ENCODE results near the gene CD300H. TPM values are rescaled to one million over a fixed set of nuclear protein-coding genes. Genes with fewer than 3 reads are reported as not detected.

The CD300H gene
- total RNA-seq, 1 experiment from 2014 or later, result not detected

DNA sequence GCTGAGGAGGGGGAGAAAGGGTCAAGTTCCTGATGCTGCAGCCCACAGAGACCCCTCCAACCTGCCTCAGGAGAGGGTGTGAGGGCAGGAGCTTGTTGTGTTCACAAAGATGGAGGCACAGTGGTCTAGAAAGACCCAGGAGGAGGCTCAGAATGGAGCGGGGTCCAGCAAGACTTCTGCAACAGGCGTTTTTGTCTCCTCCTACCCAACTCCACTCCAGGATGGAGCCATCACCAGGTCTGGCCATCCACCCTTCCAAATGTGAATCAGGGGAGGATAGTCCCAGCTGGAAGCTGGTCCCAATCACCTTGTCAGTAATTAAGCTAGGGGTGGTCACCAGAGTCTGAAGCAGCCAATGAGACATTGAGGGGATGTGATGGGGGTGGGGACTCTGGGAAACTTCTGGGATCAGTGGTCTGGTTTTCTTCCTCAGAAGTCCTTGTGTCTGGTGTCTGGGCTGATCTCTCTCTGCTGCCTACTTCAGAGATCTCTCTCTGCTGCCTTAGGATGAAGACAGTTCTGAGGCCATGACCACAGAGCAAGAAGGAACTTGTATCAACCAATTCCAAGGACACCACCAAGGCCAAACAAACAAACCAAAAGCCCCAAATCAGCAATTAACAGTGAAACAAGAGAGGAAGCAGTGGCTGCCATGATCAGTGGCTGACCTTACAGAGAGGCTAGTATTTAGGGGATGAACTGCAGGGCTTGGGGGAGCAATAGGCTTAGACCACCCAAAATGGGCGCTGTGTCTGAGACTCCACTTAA, 50.6 kb downstream of the CD300H start:
- DNase-seq (ENCODE audit: low spot score), result no peak
- in situ Hi-C loops (cut with HindIII; ENCODE audit: low sequenced_read_pairs), result no loop called here

DNA sequence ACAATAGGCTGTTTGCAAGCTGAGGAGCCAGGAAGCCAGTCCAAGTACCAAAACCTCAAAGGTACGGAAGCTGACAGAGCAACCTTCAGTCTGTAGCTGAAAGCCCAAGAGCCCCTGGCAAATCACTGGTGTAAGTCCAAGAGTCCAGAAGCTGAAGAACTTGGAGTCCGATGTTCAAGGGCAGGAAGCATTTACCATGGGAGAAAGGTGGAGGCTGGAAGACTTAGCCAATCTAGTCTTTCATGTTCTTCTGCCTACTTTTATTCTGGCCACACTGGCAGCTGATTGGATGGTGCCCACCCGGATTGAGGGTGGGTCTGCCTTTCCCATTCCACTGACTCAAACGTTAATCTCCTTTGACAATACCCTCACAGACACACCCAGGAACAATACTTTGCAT, 51.4 kb downstream of the CD300H start:
- no peak for DNase-seq (ENCODE audit: low spot score)
- in situ Hi-C loops (cut with HindIII; ENCODE audit: low sequenced_read_pairs), result no loop called here

DNA sequence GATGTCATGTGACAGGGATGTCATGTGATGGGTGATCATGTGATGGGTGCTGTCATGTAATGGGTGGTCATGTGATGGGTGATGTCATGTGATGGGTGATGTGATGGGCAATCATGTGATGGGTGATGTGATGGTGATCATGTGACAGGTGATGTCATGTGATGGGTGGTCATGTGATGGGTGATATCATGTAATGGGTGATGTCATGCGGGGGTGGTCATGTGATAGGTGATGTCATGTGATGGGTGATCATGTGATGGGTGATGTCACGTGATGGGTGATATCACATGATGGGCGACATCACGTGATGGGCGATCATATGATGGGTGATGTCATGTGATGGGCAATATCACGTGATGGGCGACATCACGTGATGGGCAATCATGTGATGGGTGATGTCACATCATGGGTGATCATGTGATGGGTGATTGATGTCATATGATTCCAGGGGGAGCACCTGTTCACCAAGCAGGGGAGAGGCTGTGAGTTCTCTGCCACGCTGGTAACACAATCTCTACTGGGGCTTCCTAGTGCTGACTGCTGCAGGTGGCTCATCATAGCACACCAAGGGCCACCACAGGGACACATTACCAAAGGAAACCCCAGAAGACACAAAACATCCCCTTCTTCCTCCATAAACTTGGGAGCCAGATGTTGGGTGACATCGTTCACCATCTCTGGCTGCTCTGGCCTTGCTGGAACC, 52.5 kb downstream of the CD300H start:
- in situ Hi-C loops (cut with HindIII; ENCODE audit: low sequenced_read_pairs), result no loop called here
- DNase-seq (ENCODE audit: low spot score), result peak; percentile 6

GRCh38 chr17:74513987-74514631, 53.2 kb downstream of the CD300H start:
- in situ Hi-C loops (cut with HindIII; ENCODE audit: low sequenced_read_pairs), result no loop called here
- DNase-seq (ENCODE audit: low spot score), result peak; percentile 7

DNA sequence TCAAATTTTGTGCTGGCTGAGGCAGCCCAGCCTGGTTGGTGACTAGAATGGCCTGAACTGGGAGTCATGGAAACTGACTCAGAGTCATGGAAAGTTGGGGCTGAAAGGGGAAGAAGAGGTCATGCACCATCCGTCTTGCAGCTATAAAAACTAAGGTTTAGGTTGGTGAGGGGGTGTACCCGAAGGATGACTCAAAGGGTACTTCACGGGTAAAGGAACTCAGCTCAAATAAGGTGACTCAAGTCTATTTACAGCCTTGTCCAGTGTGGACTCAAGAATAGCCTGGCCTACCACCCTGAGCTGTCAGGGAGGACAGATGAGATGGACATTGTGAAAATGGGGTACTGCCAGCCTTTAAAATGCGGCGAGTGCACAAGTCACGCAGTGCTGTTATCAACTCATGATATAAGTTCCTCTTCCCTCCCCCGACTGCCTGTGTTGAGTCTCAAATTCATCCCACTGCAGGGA, 54.7 kb downstream of the CD300H start:
- in situ Hi-C loops (cut with HindIII; ENCODE audit: low sequenced_read_pairs), result no loop called here
- no peak for DNase-seq (ENCODE audit: low spot score)

- DNase-seq (ENCODE audit: low spot score), result no peak
- in situ Hi-C loops (cut with HindIII; ENCODE audit: low sequenced_read_pairs), result no loop called here
These were observed 55.3 kb downstream of the CD300H start for GRCh38 chr17:74512036-74512435.

Other genes with a start within 250 kb of the CD300H start
- not detected in 2 replicates for gene KIF19, start 241.3 kb downstream of the CD300H start, total RNA-seq (2014; rRNA removed; shearing (Covaris generic))
- gene BTBD17, start 205.6 kb downstream of the CD300H start, total RNA-seq (2014; rRNA removed; shearing (Covaris generic)), result not detected in 2 replicates
- not detected in 2 replicates for gene GPR142, start 200.0 kb downstream of the CD300H start, total RNA-seq (2014; rRNA removed; shearing (Covaris generic))
- 8.7 and 9.4 TPM in 2 replicates for gene GPRC5C, start 135.4 kb downstream of the CD300H start, total RNA-seq (2014; rRNA removed; shearing (Covaris generic))
- gene CD300A, start 100.9 kb downstream of the CD300H start, total RNA-seq (2014; rRNA removed; shearing (Covaris generic)), result not detected in 2 replicates
- gene CD300LB, start 36.0 kb downstream of the CD300H start, total RNA-seq (2014; rRNA removed; shearing (Covaris generic)), result not detected in 2 replicates
- gene CD300C, start 21.4 kb downstream of the CD300H start, total RNA-seq (2014; rRNA removed; shearing (Covaris generic)), result not detected in 2 replicates
- gene CD300LD, start 24.8 kb upstream of the CD300H start, total RNA-seq (2014; rRNA removed; shearing (Covaris generic)), result not detected in 2 replicates
- gene CD300E, start 56.2 kb upstream of the CD300H start, total RNA-seq (2014; rRNA removed; shearing (Covaris generic)), result not detected in 2 replicates
- gene CD300LF, start 145.4 kb upstream of the CD300H start, total RNA-seq (2014; rRNA removed; shearing (Covaris generic)), result not detected in 2 replicates
- 1.4 and 4.2 TPM in 2 replicates for gene RAB37, start 169.7 kb upstream of the CD300H start, total RNA-seq (2014; rRNA removed; shearing (Covaris generic))
- 82.3 and 90.0 TPM in 2 replicates for gene NHERF1, start 181.1 kb upstream of the CD300H start, total RNA-seq (2014; rRNA removed; shearing (Covaris generic))
- 31.0 and 32.7 TPM in 2 replicates for gene NAT9, start 208.8 kb upstream of the CD300H start, total RNA-seq (2014; rRNA removed; shearing (Covaris generic))

All from G401 (cell line).